ENCODE data around the gene MRPS34.

The MRPS34 gene

DNA sequence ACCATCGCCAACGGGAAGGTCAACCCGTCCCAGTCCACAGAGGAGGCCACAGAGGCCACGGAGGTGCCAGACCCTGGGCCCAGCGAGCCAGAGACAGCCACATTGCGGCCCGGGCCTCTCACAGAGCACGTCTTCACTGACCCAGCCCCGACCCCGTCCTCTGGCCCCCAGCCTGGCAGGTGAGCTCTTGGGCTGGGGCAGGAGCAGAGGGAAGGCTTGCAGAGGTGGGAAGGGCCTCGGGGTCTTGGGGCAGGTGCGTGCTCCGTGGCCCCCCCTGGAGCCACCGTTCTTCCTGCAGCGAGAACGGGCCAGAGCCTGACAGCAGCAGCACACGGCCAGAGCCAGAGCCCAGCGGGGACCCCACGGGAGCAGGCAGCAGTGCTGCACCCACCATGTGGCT is 6.7 kb downstream of the MRPS34 start:
- no peaks in the 10 kb centered on the region for H3K9me2 ChIP-seq (replicated peaks; ENCODE audit: insufficient read depth, low read length)
- no peaks in the 10 kb centered on the region for H3K36me3 ChIP-seq (replicated peaks; ENCODE audit: insufficient read depth, low read length)
- TF ChIP-seq CTCF (IDR thresholded peaks at IDR 0.05; ENCODE audit: low read length) (no peak), EZH2phosphoT487 (IDR thresholded peaks at IDR 0.05; ENCODE audit: low read length) (no peak), EZH2 (optimal IDR thresholded peaks at IDR 0.05; ENCODE audit: low read depth, low read length) (no peak)
- H3F3A ChIP-seq (ENCODE audit: insufficient read depth, low read length), result no peaks in the 10 kb centered on the region
- no peak overlapping the region for H3K27ac ChIP-seq (ENCODE audit: low read length)
- no peaks in the 10 kb centered on the region for H4K20me1 ChIP-seq (ENCODE audit: insufficient read depth, low read length)
- no peaks in the 10 kb centered on the region for H3K4me1 ChIP-seq (ENCODE audit: low read length)
- no peak overlapping the region for H3K4me3 ChIP-seq (ENCODE audit: low read length)
- H3K9me3 ChIP-seq (replicated peaks; ENCODE audit: insufficient read depth, low read length), result no peaks in the 10 kb centered on the region
- no peak overlapping the region for H3K4me2 ChIP-seq (ENCODE audit: low read depth, low read length)
- H2AFZ ChIP-seq (ENCODE audit: low read length), result no peak overlapping the region
- H3K9ac ChIP-seq (ENCODE audit: low read length), result no peak overlapping the region
- no peaks in the 10 kb centered on the region for H3K27me3 ChIP-seq (replicated peaks; ENCODE audit: insufficient read depth, low read length)
- H3K79me2 ChIP-seq (ENCODE audit: low read length), result peaks cover 4% of the 10 kb centered on the region
- no peak for DNase-seq

DNA sequence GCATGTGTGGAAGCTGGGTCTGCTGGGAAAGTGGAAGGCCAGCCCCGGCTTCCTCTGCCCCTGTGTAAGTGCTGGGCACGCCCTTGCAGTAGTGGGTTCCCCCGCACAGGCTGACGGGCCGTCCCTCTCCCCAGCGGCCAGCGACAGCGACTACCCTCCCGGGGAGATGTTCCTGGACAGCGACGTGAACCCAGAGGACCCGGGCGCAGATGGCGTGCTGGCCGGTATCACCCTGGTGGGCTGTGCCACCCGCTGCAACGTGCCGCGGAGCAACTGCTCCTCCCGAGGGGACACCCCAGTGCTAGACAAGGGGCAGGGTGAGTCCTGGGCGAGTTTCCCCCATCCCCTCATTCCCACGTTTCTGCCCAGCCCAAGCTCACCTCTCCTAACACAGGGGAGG is 7.1 kb downstream of the MRPS34 start:
- Histone ChIP-seq H3K9ac (ENCODE audit: low read length) (no peak overlapping the region), H3F3A (ENCODE audit: insufficient read depth, low read length) (no peaks in the 10 kb centered on the region), H2AFZ (ENCODE audit: low read length) (no peak overlapping the region), H3K79me2 (ENCODE audit: low read length) (peaks cover 2% of the 10 kb centered on the region), H3K4me3 (ENCODE audit: low read length) (no peak overlapping the region), H3K27ac (ENCODE audit: low read length) (no peak overlapping the region), H3K4me2 (ENCODE audit: low read depth, low read length) (no peak overlapping the region), H3K4me1 (ENCODE audit: low read length) (no peaks in the 10 kb centered on the region), H4K20me1 (ENCODE audit: insufficient read depth, low read length) (no peaks in the 10 kb centered on the region), H3K9me2 (replicated peaks; ENCODE audit: insufficient read depth, low read length) (no peaks in the 10 kb centered on the region), H3K36me3 (replicated peaks; ENCODE audit: insufficient read depth, low read length) (no peaks in the 10 kb centered on the region), H3K27me3 (replicated peaks; ENCODE audit: insufficient read depth, low read length) (no peaks in the 10 kb centered on the region), H3K9me3 (replicated peaks; ENCODE audit: insufficient read depth, low read length) (no peaks in the 10 kb centered on the region)
- no peak for TF ChIP-seq EZH2phosphoT487 (IDR thresholded peaks at IDR 0.05; ENCODE audit: low read length)
- TF ChIP-seq EZH2 (optimal IDR thresholded peaks at IDR 0.05; ENCODE audit: low read depth, low read length), result no peak
- no peak for TF ChIP-seq CTCF (IDR thresholded peaks at IDR 0.05; ENCODE audit: low read length)
- no peak for DNase-seq

GRCh38 chr16:1764971-1765370 is 8.0 kb downstream of the MRPS34 start:
- Histone ChIP-seq H3K36me3 (replicated peaks; ENCODE audit: insufficient read depth, low read length) (no peaks in the 10 kb centered on the region), H3K27ac (ENCODE audit: low read length) (no peak overlapping the region), H3K4me3 (ENCODE audit: low read length) (no peak overlapping the region), H3K79me2 (ENCODE audit: low read length) (no peaks in the 10 kb centered on the region), H3K4me1 (ENCODE audit: low read length) (no peaks in the 10 kb centered on the region), H3K4me2 (ENCODE audit: low read depth, low read length) (no peak overlapping the region), H3K9me3 (replicated peaks; ENCODE audit: insufficient read depth, low read length) (no peaks in the 10 kb centered on the region), H4K20me1 (ENCODE audit: insufficient read depth, low read length) (no peaks in the 10 kb centered on the region), H3F3A (ENCODE audit: insufficient read depth, low read length) (no peaks in the 10 kb centered on the region), H3K9ac (ENCODE audit: low read length) (no peak overlapping the region), H3K27me3 (replicated peaks; ENCODE audit: insufficient read depth, low read length) (no peaks in the 10 kb centered on the region), H3K9me2 (replicated peaks; ENCODE audit: insufficient read depth, low read length) (no peaks in the 10 kb centered on the region), H2AFZ (ENCODE audit: low read length) (no peak overlapping the region)
- TF ChIP-seq EZH2phosphoT487 (IDR thresholded peaks at IDR 0.05; ENCODE audit: low read length) (no peak), EZH2 (optimal IDR thresholded peaks at IDR 0.05; ENCODE audit: low read depth, low read length) (no peak), CTCF (IDR thresholded peaks at IDR 0.05; ENCODE audit: low read length) (no peak)
- DNase-seq, result no peak
